K562 (cell line): Measurements from ENCODE around the gene ADD2. TPM values are rescaled to one million over a fixed set of nuclear protein-coding genes. Genes with fewer than 3 reads are reported as not detected.

Experiments
- ATAC-seq: fragments of 200-7000 bp; cut with Tn5 transposase; 3 replicates; pipeline ENCODE4 v1.9.1; 2020; ENCODE audit warnings: moderate library complexity
- BruUV-seq: library from RNA; stranded (reverse); fragments of 400-500 nt; replicated peaks from 2 replicates; lab custom pipeline; 2021; lab: Mats Ljungman, UMichigan
- CTCF ChIA-PET: fragments of 300-600 bp; formaldehyde crosslinking; extraction: SDS; loops from one replicate; lab custom pipeline; 2021; ENCODE audit warnings: low intra/inter-chr PET ratio; lab: Yijun Ruan, JAX
- POLR2A ChIA-PET: fragments of 300-600, 350-650 bp; sonication (Branson Sonifier 250); formaldehyde crosslinking; extraction: SDS; loops from one replicate; lab custom pipeline; 2021; ENCODE audit warnings: antibody characterized with exemption, inconsistent platforms; lab: Yijun Ruan, JAX
- DNase-seq, 4 experiments: peaks; one replicate each; pipeline versions ENCODE4 v3.0.0 to v3.0.0-alpha.2; 2011 to 2018; ENCODE audit warnings: low spot score in 3 of 4, mixed read lengths in 3 of 4; ENCODE audit errors: extremely low read depth in 1 of 4
- FAIRE-seq: peaks from 2 replicates; lab custom pipeline; 2011; peaks lifted over from hg19 to GRCh38; lab: Jason Lieb, UNC
- H2AFZ ChIP-seq: 2 replicates; pipeline ENCODE4 v1.6.0; 2011; ENCODE audit warnings: low read depth, low read length, control low read depth, inconsistent platforms
- H3K27ac ChIP-seq: fragments of 200-600 bp; 3 replicates; pipeline ENCODE4 v1.8.0; 2011; ENCODE audit warnings: low read depth, mild to moderate bottlenecking, control low read depth, inconsistent platforms, low read length, moderate library complexity, mixed read lengths; ENCODE audit errors: extremely low read depth
- H3K27me3 ChIP-seq, 2 experiments: fragments of 300-600 bp in 1 of 2; 2 replicates in 1 of 2; 3 replicates in 1 of 2; pipeline versions ENCODE4 v1.6.0 to v1.8.0; 2011; ENCODE audit warnings: inconsistent platforms in 2 of 2, low read length in 2 of 2, mild to moderate bottlenecking in 1 of 2, mixed read lengths in 1 of 2, moderate library complexity in 1 of 2; ENCODE audit not compliant: control insufficient read depth in 2 of 2, insufficient read depth in 2 of 2
- H3K36me3 ChIP-seq: fragments of 300-600 bp; 3 replicates; pipeline ENCODE4 v1.8.0; 2011; ENCODE audit warnings: mild to moderate bottlenecking, low read length, inconsistent platforms; ENCODE audit not compliant: control insufficient read depth, insufficient read depth
- H3K4me1 ChIP-seq, 2 experiments: fragments of 200-600 bp in 1 of 2; replicated peaks in 1 of 2; 2 replicates in 1 of 2; 3 replicates in 1 of 2; pipeline versions ENCODE4 v1.5.1 to v1.8.0; 2011; ENCODE audit warnings: inconsistent platforms in 2 of 2, low read length in 2 of 2, mild to moderate bottlenecking in 1 of 2, mixed read lengths in 1 of 2, moderate library complexity in 1 of 2; ENCODE audit not compliant: control insufficient read depth in 2 of 2, insufficient read depth in 2 of 2
- H3K4me2 ChIP-seq: 2 replicates; pipeline ENCODE4 v1.6.1; 2011; ENCODE audit warnings: low read length, control low read depth, inconsistent platforms, mixed read lengths; ENCODE audit not compliant: insufficient read depth
- H3K4me3 ChIP-seq: fragments of 200-600 bp; sonication (generic), shearing (Covaris generic); 2 replicates; pipeline ENCODE4 v1.5.1; 2016; ENCODE audit warnings: control low read depth, inconsistent platforms
- H3K79me2 ChIP-seq: fragments of 200-600 bp; 3 replicates; pipeline ENCODE4 v1.8.0; 2011; ENCODE audit warnings: low read length, inconsistent platforms; ENCODE audit not compliant: control insufficient read depth, insufficient read depth
- H3K9ac ChIP-seq, 2 experiments: 2 replicates each; pipeline versions ENCODE4 v1.6.0 to v1.6.1; 2011; ENCODE audit warnings: low read depth in 2 of 2, low read length in 2 of 2, control low read depth in 1 of 2, inconsistent platforms in 1 of 2, mild to moderate bottlenecking in 1 of 2, mixed read lengths in 1 of 2; ENCODE audit not compliant: insufficient read depth in 1 of 2
- H3K9me1 ChIP-seq: one replicate; pipeline ENCODE4 v1.6.0; 2011; ENCODE audit warnings: inconsistent platforms, mild to moderate bottlenecking, low read length, moderate library complexity; ENCODE audit not compliant: control insufficient read depth, insufficient read depth
- H3K9me3 ChIP-seq: replicated peaks from 2 replicates; pipeline ENCODE4 v1.5.1; 2011; ENCODE audit warnings: low read depth, low read length, inconsistent platforms; ENCODE audit not compliant: control insufficient read depth, insufficient read depth
- H4K20me1 ChIP-seq: replicated peaks from 2 replicates; pipeline ENCODE4 v1.6.1; 2011; ENCODE audit warnings: low read length, inconsistent platforms, mixed read lengths; ENCODE audit not compliant: control insufficient read depth, insufficient read depth
- BRD9 ChIP-seq: fragments of 450-650 bp; IDR thresholded peaks from 2 replicates; pipeline ENCODE4 v1.6.1; 2018; ENCODE audit warnings: low read depth; ENCODE audit not compliant: partially characterized antibody
- GTF2F1 ChIP-seq: IDR thresholded peaks from 2 replicates; pipeline ENCODE4 v1.6.1; 2011; ENCODE audit warnings: low read depth, low read length, improper control_type of control experiment
- HNRNPLL ChIP-seq: fragments of 200-400 bp; formaldehyde crosslinking; IDR thresholded peaks from 2 replicates; pipeline ENCODE4 v1.6.1; 2017; ENCODE audit warnings: low read length, low read depth, mild to moderate bottlenecking; ENCODE audit not compliant: poor library complexity, severe bottlenecking
- MAFK ChIP-seq: IDR thresholded peaks from 2 replicates; pipeline ENCODE4 v1.6.1; 2011; ENCODE audit warnings: low read length, improper control_type of control experiment
- MYBL2 ChIP-seq, 2 experiments: fragments of 450-650 bp in 1 of 2; sonication (generic) in 1 of 2; formaldehyde crosslinking in 1 of 2; IDR thresholded peaks; 2 replicates each; pipeline versions ENCODE4 v1.6.1 to v1.8.1; 2017 to 2022; ENCODE audit warnings: borderline replicate concordance in 1 of 2, inconsistent platforms in 1 of 2, low read depth in 1 of 2, mild to moderate bottlenecking in 1 of 2, missing genetic modification reagents in 1 of 2, moderate library complexity in 1 of 2
- USF2 ChIP-seq: sonication (generic); formaldehyde crosslinking; IDR thresholded peaks from 2 replicates; pipeline ENCODE4 v1.5.0; 2020; ENCODE audit warnings: missing genetic modification reagents
- VEZF1 ChIP-seq: fragments of 200-800 bp; sonication (Bioruptor generic); IDR thresholded peaks from 2 replicates; pipeline ENCODE4 v1.6.1; 2017; ENCODE audit warnings: missing genetic modification characterization, missing compliant biosample characterization
- ZBTB11 ChIP-seq, 3 experiments: fragments of 200-800 bp in 1 of 3; fragments of 250-450 bp in 1 of 3; fragments of 450-650 bp in 1 of 3; sonication (Bioruptor Pico) in 1 of 3; sonication (Bioruptor generic) in 1 of 3; formaldehyde crosslinking in 1 of 3; IDR thresholded peaks; 2 replicates each; pipeline versions ENCODE4 v1.6.1 to v1.8.0; 2016 to 2022; ENCODE audit warnings: mild to moderate bottlenecking in 2 of 3, missing genetic modification characterization in 2 of 3, missing compliant biosample characterization in 1 of 3, moderate library complexity in 1 of 3
- ZKSCAN1 ChIP-seq: fragments of 150-350 bp; IDR thresholded peaks from 2 replicates; pipeline ENCODE4 v1.6.1; 2016; ENCODE audit warnings: low read depth, low read length
- ZNF561 ChIP-seq: fragments of 450-650 bp; formaldehyde crosslinking; conservative IDR thresholded peaks from 2 replicates; pipeline ENCODE4 v1.4.0; 2020; ENCODE audit warnings: mild to moderate bottlenecking, moderate library complexity
- WGBS: fragments of 100-300 bp; shearing (Covaris generic); methylation state at CpG from one replicate; pipeline ENCODE4 v1.1.6; 2016; ENCODE audit warnings: low coverage, mixed read lengths; ENCODE audit not compliant: insufficient coverage; ENCODE audit errors: missing lambda C conversion rate; 5-methylcytosine and 5-hydroxymethylcytosine counted together
- in situ Hi-C: fragments of 300-500 bp; cut with MboI; formaldehyde crosslinking; loops from 4 replicates; pipeline ENCODE4 v1.15.0; 2018; ENCODE audit warnings: inconsistent platforms, mixed read lengths
- intact Hi-C: fragments of 100-400 bp; cut with micrococcal nuclease; formaldehyde crosslinking; loops from 2 replicates; pipeline ENCODE4 v1.14.2; 2022
- polyA plus RNA-seq, 8 experiments: library from polyadenylated mRNA; depleted of rRNA in 4 of 8; stranded (reverse) in 5 of 8; unstranded in 3 of 8; fragments of >200 nt; fragmentation: Nextera tagmentation in 2 of 8; fragmentation: Illumina TruSeq in 1 of 8; extraction: Ambion mirVana in 2 of 8; extraction: Trizol in 1 of 8; gene quantifications; 2 replicates each; pipeline versions ENCODE4 v1.2.1 to v1.2.3, GENCODE V29; 2011 to 2014; ENCODE audit warnings: inconsistent platforms in 1 of 8, missing spikeins in 1 of 8
- total RNA-seq, 7 experiments: library from RNA; depleted of rRNA in 6 of 7; stranded (reverse); fragments of >200 nt in 6 of 7; fragmentation: Illumina TruSeq in 2 of 7; extraction: Trizol in 2 of 7; gene quantifications; 2 replicates each; pipeline versions ENCODE4 v1.2.1 to v1.2.3, GENCODE V29; 2011 to 2021; ENCODE audit warnings: low replicate concordance in 1 of 7

ADD2 gene
- total and polyA plus RNA-seq, 9 of the 15 experiments (the other 6 are each of a cell fraction or from before 2014, with no cell fraction given) = 3.5 to 63.0 (median 36.2) TPM

GRCh38 chr2:70729647-70730046 lies 38.4 kb downstream of the ADD2 start (continued):
- TF ChIP-seq ZBTB11 (CRISPR knock-in tag; IDR thresholded peaks at IDR 0.05) (no peak), BRD9 (no peak), ZNF561 (CRISPR knock-in tag) (no peak)

GRCh38 chr2:70728128-70728527 lies 39.9 kb downstream of the ADD2 start:
- no peak; the same call in 2 of the 3 replicates for ATAC-seq
- H3K4me3 ChIP-seq = no peak overlapping the region
- no TSS peak for BruUV-seq
- H3K9me3 ChIP-seq = no peaks in the 10 kb centered on the region
- WGBS = 60% methylated on average over 7 of the region's 7 CpGs
- no peak overlapping the region for H3K4me2 ChIP-seq
- no peaks in the 10 kb centered on the region for H3K27me3 ChIP-seq
- POLR2A ChIA-PET = interaction anchor here (0.6 to 1.2 kb wide), 3 partner anchors 8 to 14 kb away, joined by 3 to 4 read pairs (median 3); no protein-coding TSS in a partner anchor
- CTCF ChIA-PET = no interaction called here
- H3K27ac ChIP-seq = no peak overlapping the region
- in situ Hi-C loops = no loop called here
- H4K20me1 ChIP-seq = no peaks in the 10 kb centered on the region
- TF ChIP-seq HNRNPLL (no peak), GTF2F1 (no peak), USF2 (no peak), MYBL2 (IDR thresholded peaks at IDR 0.05; ENCODE audit: low read depth) (no peak), MYBL2 (CRISPR knock-in tag; IDR thresholded peaks at IDR 0.05; ENCODE audit: borderline replicate concordance) (no peak), VEZF1 (no peak), MAFK (no peak), ZKSCAN1 (no peak)
- no peaks in the 10 kb centered on the region for H3K79me2 ChIP-seq
- FAIRE-seq = no peak
- DNase-seq = no peak
- H3K36me3 ChIP-seq = no peaks in the 10 kb centered on the region
- intact Hi-C loops = no loop called here
- H3K9ac ChIP-seq = 0 out of 4 replicates have a peak overlapping the region, but pooled peaks of 1 of the 2 experiments have one; percentile 54
- peaks cover 3 to 15% of the 10 kb centered on the region in 2 experiments; a peak in 3 of 5 replicates for H3K4me1 ChIP-seq
- no peak overlapping the region for H2AFZ ChIP-seq
- no peaks in the 10 kb centered on the region for H3K9me1 ChIP-seq
